ENCODE data around the gene FCGR2B. TPM values are rescaled to one million over a fixed set of nuclear protein-coding genes. Genes with fewer than 3 reads are reported as not detected.
A peak's percentile ranks its signal among the peaks of the same experiment; 100 is the strongest.

Gene FCGR2B
- total and polyA plus RNA-seq, 2 of the 13 experiments (the other 11 are each of a cell fraction or from before 2014, with no cell fraction given), result not detected

DNA sequence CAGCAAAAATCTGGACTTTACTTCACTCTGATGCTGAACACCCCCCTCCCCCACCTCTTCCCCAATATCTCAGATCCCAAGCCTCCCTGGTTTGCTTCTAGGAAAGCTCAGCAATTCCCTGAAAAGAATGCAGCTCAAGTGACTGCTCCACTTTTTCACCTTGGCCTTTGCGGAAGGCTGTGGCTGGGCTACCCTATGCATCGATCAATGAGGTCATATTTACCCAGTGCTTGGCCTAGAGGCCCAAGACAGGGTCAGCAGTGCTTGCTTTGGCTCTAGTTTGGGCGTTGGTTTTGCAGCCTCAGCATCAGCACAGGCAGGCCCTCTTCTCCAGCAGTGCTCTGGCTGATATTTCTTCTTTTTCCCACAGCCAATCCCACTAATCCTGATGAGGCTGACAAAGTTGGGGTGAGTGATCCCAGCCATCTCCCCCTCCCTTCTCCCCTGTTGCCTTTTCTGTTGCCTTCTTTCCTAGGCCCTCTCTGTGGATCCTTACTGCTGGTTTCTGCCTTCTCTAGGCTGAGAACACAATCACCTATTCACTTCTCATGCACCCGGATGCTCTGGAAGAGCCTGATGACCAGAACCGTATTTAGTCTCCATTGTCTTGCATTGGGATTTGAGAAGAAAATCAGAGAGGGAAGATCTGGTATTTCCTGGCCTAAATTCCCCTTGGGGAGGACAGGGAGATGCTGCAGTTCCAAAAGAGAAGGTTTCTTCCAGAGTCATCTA, 14.2 kb downstream of the FCGR2B start (continued):
- TF ChIP-seq ELF1 (CRISPR knock-in tag; IDR thresholded peaks at IDR 0.05), result no peak
- no peak for TF ChIP-seq ZNF10 (CRISPR knock-in tag; IDR thresholded peaks at IDR 0.05; ENCODE audit: borderline replicate concordance, low read depth)
- no peak for TF ChIP-seq MEF2D (CRISPR knock-in tag; IDR thresholded peaks at IDR 0.05)
- no peak for TF ChIP-seq ZNF24 (IDR thresholded peaks at IDR 0.05)
- TF ChIP-seq GATAD2A (CRISPR knock-in tag; IDR thresholded peaks at IDR 0.05), result peak; percentile 69
- no peak for TF ChIP-seq ZNF121 (CRISPR knock-in tag; IDR thresholded peaks at IDR 0.05)
- no peak for TF ChIP-seq DR1 (CRISPR knock-in tag; IDR thresholded peaks at IDR 0.05)
- TF ChIP-seq XBP1 (CRISPR knock-in tag; IDR thresholded peaks at IDR 0.05), result no peak
- TF ChIP-seq ZNF543 (CRISPR knock-in tag; IDR thresholded peaks at IDR 0.05), result no peak
- TF ChIP-seq ZNF572 (CRISPR knock-in tag; IDR thresholded peaks at IDR 0.05), result no peak
- TF ChIP-seq MTF1 (CRISPR knock-in tag; IDR thresholded peaks at IDR 0.05), result no peak
- TF ChIP-seq ATF7-NPFF (CRISPR knock-in tag; IDR thresholded peaks at IDR 0.05; ENCODE audit: low read depth), result no peak
- peak; percentile 98 for TF ChIP-seq BCL6 (CRISPR knock-in tag; IDR thresholded peaks at IDR 0.05)
- TF ChIP-seq SNAI1 (CRISPR knock-in tag; IDR thresholded peaks at IDR 0.05; ENCODE audit: borderline replicate concordance), result no peak
- no peak for TF ChIP-seq MLLT10 (CRISPR knock-in tag; IDR thresholded peaks at IDR 0.05)
- no peak for TF ChIP-seq ZFAT (CRISPR knock-in tag; conservative IDR thresholded peaks at IDR 0.05)
- TF ChIP-seq, protein P1, sequence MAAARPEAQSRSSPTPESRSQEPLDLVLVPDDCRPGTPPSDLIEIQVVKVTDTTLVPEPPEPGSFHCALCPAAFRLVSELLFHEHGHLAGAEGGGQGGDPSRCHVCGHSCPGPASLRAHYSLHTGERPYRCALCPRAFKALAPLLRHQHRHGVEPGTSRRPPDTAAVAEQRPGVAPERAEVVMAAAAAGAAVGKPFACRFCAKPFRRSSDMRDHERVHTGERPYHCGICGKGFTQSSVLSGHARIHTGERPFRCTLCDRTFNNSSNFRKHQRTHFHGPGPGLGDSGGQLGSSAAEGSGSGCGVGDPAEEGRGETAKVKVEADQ (CRISPR knock-in tag; IDR thresholded peaks at IDR 0.05; ENCODE audit: borderline replicate concordance), result no peak
- TF ChIP-seq RXRB (CRISPR knock-in tag; IDR thresholded peaks at IDR 0.05; ENCODE audit: borderline replicate concordance), result peak; percentile 49; the same call in 1 of the 2 replicates
- TF ChIP-seq, protein P2, sequence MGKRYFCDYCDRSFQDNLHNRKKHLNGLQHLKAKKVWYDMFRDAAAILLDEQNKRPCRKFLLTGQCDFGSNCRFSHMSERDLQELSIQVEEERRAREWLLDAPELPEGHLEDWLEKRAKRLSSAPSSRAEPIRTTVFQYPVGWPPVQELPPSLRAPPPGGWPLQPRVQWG (CRISPR knock-in tag; IDR thresholded peaks at IDR 0.05; ENCODE audit: borderline replicate concordance, low read depth), result no peak
- TF ChIP-seq, protein P3, sequence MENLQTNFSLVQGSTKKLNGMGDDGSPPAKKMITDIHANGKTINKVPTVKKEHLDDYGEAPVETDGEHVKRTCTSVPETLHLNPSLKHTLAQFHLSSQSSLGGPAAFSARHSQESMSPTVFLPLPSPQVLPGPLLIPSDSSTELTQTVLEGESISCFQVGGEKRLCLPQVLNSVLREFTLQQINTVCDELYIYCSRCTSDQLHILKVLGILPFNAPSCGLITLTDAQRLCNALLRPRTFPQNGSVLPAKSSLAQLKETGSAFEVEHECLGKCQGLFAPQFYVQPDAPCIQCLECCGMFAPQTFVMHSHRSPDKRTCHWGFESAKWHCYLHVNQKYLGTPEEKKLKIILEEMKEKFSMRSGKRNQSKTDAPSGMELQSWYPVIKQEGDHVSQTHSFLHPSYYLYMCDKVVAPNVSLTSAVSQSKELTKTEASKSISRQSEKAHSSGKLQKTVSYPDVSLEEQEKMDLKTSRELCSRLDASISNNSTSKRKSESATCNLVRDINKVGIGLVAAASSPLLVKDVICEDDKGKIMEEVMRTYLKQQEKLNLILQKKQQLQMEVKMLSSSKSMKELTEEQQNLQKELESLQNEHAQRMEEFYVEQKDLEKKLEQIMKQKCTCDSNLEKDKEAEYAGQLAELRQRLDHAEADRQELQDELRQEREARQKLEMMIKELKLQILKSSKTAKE (CRISPR knock-in tag; IDR thresholded peaks at IDR 0.05; ENCODE audit: borderline replicate concordance), result peak; percentile 29; the same call in 1 of the 2 replicates
- TF ChIP-seq, protein P4, sequence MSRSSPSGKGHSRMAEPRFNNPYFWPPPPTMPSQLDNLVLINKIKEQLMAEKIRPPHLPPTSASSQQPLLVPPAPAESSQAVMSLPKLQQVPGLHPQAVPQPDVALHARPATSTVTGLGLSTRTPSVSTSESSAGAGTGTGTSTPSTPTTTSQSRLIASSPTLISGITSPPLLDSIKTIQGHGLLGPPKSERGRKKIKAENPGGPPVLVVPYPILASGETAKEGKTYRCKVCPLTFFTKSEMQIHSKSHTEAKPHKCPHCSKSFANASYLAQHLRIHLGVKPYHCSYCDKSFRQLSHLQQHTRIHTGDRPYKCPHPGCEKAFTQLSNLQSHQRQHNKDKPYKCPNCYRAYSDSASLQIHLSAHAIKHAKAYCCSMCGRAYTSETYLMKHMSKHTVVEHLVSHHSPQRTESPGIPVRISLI (CRISPR knock-in tag; IDR thresholded peaks at IDR 0.05; ENCODE audit: borderline replicate concordance), result no peak
- TF ChIP-seq, protein P5, sequence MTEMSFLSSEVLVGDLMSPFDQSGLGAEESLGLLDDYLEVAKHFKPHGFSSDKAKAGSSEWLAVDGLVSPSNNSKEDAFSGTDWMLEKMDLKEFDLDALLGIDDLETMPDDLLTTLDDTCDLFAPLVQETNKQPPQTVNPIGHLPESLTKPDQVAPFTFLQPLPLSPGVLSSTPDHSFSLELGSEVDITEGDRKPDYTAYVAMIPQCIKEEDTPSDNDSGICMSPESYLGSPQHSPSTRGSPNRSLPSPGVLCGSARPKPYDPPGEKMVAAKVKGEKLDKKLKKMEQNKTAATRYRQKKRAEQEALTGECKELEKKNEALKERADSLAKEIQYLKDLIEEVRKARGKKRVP (CRISPR knock-in tag; IDR thresholded peaks at IDR 0.05), result no peak
- TF ChIP-seq ZNF263 (CRISPR knock-in tag; IDR thresholded peaks at IDR 0.05), result no peak
